ENCODE data around the gene MYOG.

Gene MYOG

GRCh38 chr1:203072002-203072602 lies 13.7 kb downstream of the MYOG start:
- H3K36me3 ChIP-seq (ENCODE audit: control insufficient read depth in 1 of 2, insufficient read depth in 2 of 2, low read length in 2 of 2), result no peaks in the 10 kb centered on the region
- peaks cover 24 to 27% of the 10 kb centered on the region in 2 donors for H3K27me3 ChIP-seq (ENCODE audit: control insufficient read depth in 1 of 2, insufficient read depth in 2 of 2, low read length in 2 of 2)
- no peak overlapping the region for H3K27ac ChIP-seq (ENCODE audit: low read depth, low read length)
- no peak overlapping the region for H3K9ac ChIP-seq (ENCODE audit: low read depth in 1 of 2, low read length in 2 of 2)
- peaks cover 0 to 6% of the 10 kb centered on the region in 2 donors for H3K4me1 ChIP-seq (ENCODE audit: control insufficient read depth in 1 of 2, insufficient read depth in 2 of 2, low read length in 2 of 2)
- H3K9me3 ChIP-seq (ENCODE audit: control insufficient read depth in 1 of 2, low read length in 2 of 2), result no peaks in the 10 kb centered on the region
- H3K4me3 ChIP-seq (ENCODE audit: low read depth in 1 of 2, low read length in 2 of 2), result no peak overlapping the region

- peaks cover 9 to 11% of the 10 kb centered on the region in 2 donors for H3K27me3 ChIP-seq (ENCODE audit: control insufficient read depth in 1 of 2, insufficient read depth in 2 of 2, low read length in 2 of 2)
- no peak overlapping the region for H3K4me3 ChIP-seq (ENCODE audit: low read depth in 1 of 2, low read length in 2 of 2)
- H3K9me3 ChIP-seq (ENCODE audit: control insufficient read depth in 1 of 2, low read length in 2 of 2), result no peaks in the 10 kb centered on the region
- peaks cover 0 to 6% of the 10 kb centered on the region in 2 donors for H3K4me1 ChIP-seq (ENCODE audit: control insufficient read depth in 1 of 2, insufficient read depth in 2 of 2, low read length in 2 of 2)
- no peaks in the 10 kb centered on the region for H3K36me3 ChIP-seq (ENCODE audit: control insufficient read depth in 1 of 2, insufficient read depth in 2 of 2, low read length in 2 of 2)
- no peak overlapping the region for H3K27ac ChIP-seq (ENCODE audit: low read depth, low read length)
- no peak overlapping the region for H3K9ac ChIP-seq (ENCODE audit: low read depth in 1 of 2, low read length in 2 of 2)
Observed at GRCh38 chr1:203069030-203069747, 16.6 kb downstream of the MYOG start.

GRCh38 chr1:203066965-203067364 lies 18.8 kb downstream of the MYOG start:
- Histone ChIP-seq H3K4me3 (ENCODE audit: low read depth in 1 of 2, low read length in 2 of 2) (no peak overlapping the region), H3K9ac (ENCODE audit: low read depth in 1 of 2, low read length in 2 of 2) (no peak overlapping the region), H3K27ac (ENCODE audit: low read depth, low read length) (no peak overlapping the region), H3K27me3 (ENCODE audit: control insufficient read depth in 1 of 2, insufficient read depth in 2 of 2, low read length in 2 of 2) (no peaks in the 10 kb centered on the region), H3K36me3 (ENCODE audit: control insufficient read depth in 1 of 2, insufficient read depth in 2 of 2, low read length in 2 of 2) (no peaks in the 10 kb centered on the region), H3K9me3 (ENCODE audit: control insufficient read depth in 1 of 2, low read length in 2 of 2) (no peaks in the 10 kb centered on the region), H3K4me1 (ENCODE audit: control insufficient read depth in 1 of 2, insufficient read depth in 2 of 2, low read length in 2 of 2) (peaks cover 0 to 6% of the 10 kb centered on the region in 2 donors)

- no peak overlapping the region for H3K9ac ChIP-seq (ENCODE audit: low read depth in 1 of 2, low read length in 2 of 2)
- H3K4me1 ChIP-seq (ENCODE audit: control insufficient read depth in 1 of 2, insufficient read depth in 2 of 2, low read length in 2 of 2), result peaks cover 0 to 6% of the 10 kb centered on the region in 2 donors
- no peaks in the 10 kb centered on the region for H3K27me3 ChIP-seq (ENCODE audit: control insufficient read depth in 1 of 2, insufficient read depth in 2 of 2, low read length in 2 of 2)
- H3K36me3 ChIP-seq (ENCODE audit: control insufficient read depth in 1 of 2, insufficient read depth in 2 of 2, low read length in 2 of 2), result no peaks in the 10 kb centered on the region
- no peak overlapping the region for H3K27ac ChIP-seq (ENCODE audit: low read depth, low read length)
- no peak overlapping the region for H3K4me3 ChIP-seq (ENCODE audit: low read depth in 1 of 2, low read length in 2 of 2)
- no peaks in the 10 kb centered on the region for H3K9me3 ChIP-seq (ENCODE audit: control insufficient read depth in 1 of 2, low read length in 2 of 2)
Observed at GRCh38 chr1:203065986-203066385, 19.8 kb downstream of the MYOG start.

GRCh38 chr1:203065191-203065590 lies 20.6 kb downstream of the MYOG start:
- peaks cover 0 to 6% of the 10 kb centered on the region in 2 donors for H3K4me1 ChIP-seq (ENCODE audit: control insufficient read depth in 1 of 2, insufficient read depth in 2 of 2, low read length in 2 of 2)
- H3K36me3 ChIP-seq (ENCODE audit: control insufficient read depth in 1 of 2, insufficient read depth in 2 of 2, low read length in 2 of 2), result no peaks in the 10 kb centered on the region
- no peaks in the 10 kb centered on the region for H3K9me3 ChIP-seq (ENCODE audit: control insufficient read depth in 1 of 2, low read length in 2 of 2)
- no peaks in the 10 kb centered on the region for H3K27me3 ChIP-seq (ENCODE audit: control insufficient read depth in 1 of 2, insufficient read depth in 2 of 2, low read length in 2 of 2)
- no peak overlapping the region for H3K9ac ChIP-seq (ENCODE audit: low read depth in 1 of 2, low read length in 2 of 2)
- H3K27ac ChIP-seq (ENCODE audit: low read depth, low read length), result no peak overlapping the region
- H3K4me3 ChIP-seq (ENCODE audit: low read depth in 1 of 2, low read length in 2 of 2), result no peak overlapping the region

- no peaks in the 10 kb centered on the region for H3K9me3 ChIP-seq (ENCODE audit: control insufficient read depth in 1 of 2, low read length in 2 of 2)
- H3K4me3 ChIP-seq (ENCODE audit: low read depth in 1 of 2, low read length in 2 of 2), result no peak overlapping the region
- peaks cover 0 to under 1% of the 10 kb centered on the region in 2 donors for H3K4me1 ChIP-seq (ENCODE audit: control insufficient read depth in 1 of 2, insufficient read depth in 2 of 2, low read length in 2 of 2)
- H3K27ac ChIP-seq (ENCODE audit: low read depth, low read length), result no peak overlapping the region
- no peak overlapping the region for H3K9ac ChIP-seq (ENCODE audit: low read depth in 1 of 2, low read length in 2 of 2)
- H3K27me3 ChIP-seq (ENCODE audit: control insufficient read depth in 1 of 2, insufficient read depth in 2 of 2, low read length in 2 of 2), result no peaks in the 10 kb centered on the region
- no peaks in the 10 kb centered on the region for H3K36me3 ChIP-seq (ENCODE audit: control insufficient read depth in 1 of 2, insufficient read depth in 2 of 2, low read length in 2 of 2)
Observed at GRCh38 chr1:203063287-203063686, 22.5 kb downstream of the MYOG start.

- no peak overlapping the region for H3K27ac ChIP-seq (ENCODE audit: low read depth, low read length)
- H3K4me3 ChIP-seq (ENCODE audit: low read depth in 1 of 2, low read length in 2 of 2), result no peak overlapping the region
- H3K9me3 ChIP-seq (ENCODE audit: control insufficient read depth in 1 of 2, low read length in 2 of 2), result no peaks in the 10 kb centered on the region
- no peaks in the 10 kb centered on the region for H3K36me3 ChIP-seq (ENCODE audit: control insufficient read depth in 1 of 2, insufficient read depth in 2 of 2, low read length in 2 of 2)
- H3K9ac ChIP-seq (ENCODE audit: low read depth in 1 of 2, low read length in 2 of 2), result no peak overlapping the region
- H3K27me3 ChIP-seq (ENCODE audit: control insufficient read depth in 1 of 2, insufficient read depth in 2 of 2, low read length in 2 of 2), result no peaks in the 10 kb centered on the region
- no peaks in the 10 kb centered on the region for H3K4me1 ChIP-seq (ENCODE audit: control insufficient read depth in 1 of 2, insufficient read depth in 2 of 2, low read length in 2 of 2)
Observed at GRCh38 chr1:203060115-203060514, 25.7 kb downstream of the MYOG start.

- Histone ChIP-seq H3K27me3 (ENCODE audit: control insufficient read depth in 1 of 2, insufficient read depth in 2 of 2, low read length in 2 of 2) (no peaks in the 10 kb centered on the region), H3K9me3 (ENCODE audit: control insufficient read depth in 1 of 2, low read length in 2 of 2) (no peaks in the 10 kb centered on the region), H3K4me3 (ENCODE audit: low read depth in 1 of 2, low read length in 2 of 2) (no peak overlapping the region), H3K36me3 (ENCODE audit: control insufficient read depth in 1 of 2, insufficient read depth in 2 of 2, low read length in 2 of 2) (no peaks in the 10 kb centered on the region), H3K4me1 (ENCODE audit: control insufficient read depth in 1 of 2, insufficient read depth in 2 of 2, low read length in 2 of 2) (no peaks in the 10 kb centered on the region), H3K9ac (ENCODE audit: low read depth in 1 of 2, low read length in 2 of 2) (no peak overlapping the region), H3K27ac (ENCODE audit: low read depth, low read length) (no peak overlapping the region)
Observed at GRCh38 chr1:203059485-203059884, 26.3 kb downstream of the MYOG start.

GRCh38 chr1:203058676-203058935 lies 27.2 kb downstream of the MYOG start:
- no peak overlapping the region for H3K4me3 ChIP-seq (ENCODE audit: low read depth in 1 of 2, low read length in 2 of 2)
- no peak overlapping the region for H3K27ac ChIP-seq (ENCODE audit: low read depth, low read length)
- H3K4me1 ChIP-seq (ENCODE audit: control insufficient read depth in 1 of 2, insufficient read depth in 2 of 2, low read length in 2 of 2), result no peaks in the 10 kb centered on the region

GRCh38 chr1:203057911-203058675 lies 27.7 kb downstream of the MYOG start:
- H3K4me3 ChIP-seq (ENCODE audit: low read depth in 1 of 2, low read length in 2 of 2), result no peak overlapping the region
- no peak overlapping the region for H3K9ac ChIP-seq (ENCODE audit: low read depth in 1 of 2, low read length in 2 of 2)
- no peaks in the 10 kb centered on the region for H3K27me3 ChIP-seq (ENCODE audit: control insufficient read depth in 1 of 2, insufficient read depth in 2 of 2, low read length in 2 of 2)
- no peak overlapping the region for H3K27ac ChIP-seq (ENCODE audit: low read depth, low read length)
- no peaks in the 10 kb centered on the region for H3K9me3 ChIP-seq (ENCODE audit: control insufficient read depth in 1 of 2, low read length in 2 of 2)
- H3K4me1 ChIP-seq (ENCODE audit: control insufficient read depth in 1 of 2, insufficient read depth in 2 of 2, low read length in 2 of 2), result no peaks in the 10 kb centered on the region
- H3K36me3 ChIP-seq (ENCODE audit: control insufficient read depth in 1 of 2, insufficient read depth in 2 of 2, low read length in 2 of 2), result no peaks in the 10 kb centered on the region

More at GRCh38 chr1:203058676-203058935, 27.2 kb downstream of the MYOG start:
- Histone ChIP-seq H3K9me3 (ENCODE audit: control insufficient read depth in 1 of 2, low read length in 2 of 2) (no peaks in the 10 kb centered on the region), H3K27me3 (ENCODE audit: control insufficient read depth in 1 of 2, insufficient read depth in 2 of 2, low read length in 2 of 2) (no peaks in the 10 kb centered on the region), H3K9ac (ENCODE audit: low read depth in 1 of 2, low read length in 2 of 2) (no peak overlapping the region), H3K36me3 (ENCODE audit: control insufficient read depth in 1 of 2, insufficient read depth in 2 of 2, low read length in 2 of 2) (no peaks in the 10 kb centered on the region)

All from duodenal mucosa (tissue), 2 donors.